Sigmoid colon (tissue), 7 donors: ENCODE measurements around the gene TPCN2. TPM values are rescaled to one million over a fixed set of nuclear protein-coding genes. Genes with fewer than 3 reads are reported as not detected.

Experiments used
- DNase-seq: peaks from one replicate; pipeline ENCODE4 v3.0.0-alpha.2; 2019
- H3K27ac ChIP-seq, 4 donors: fragments of 200-600 bp; sonication (generic); one replicate each; pipeline ENCODE4 v1.5.1; 2016 to 2019; ENCODE audit warnings: mild to moderate bottlenecking in 1 of 4
- H3K27me3 ChIP-seq, 3 donors: fragments of 200-600 bp; sonication (generic); one replicate each; pipeline ENCODE4 v1.5.1; 2019; ENCODE audit warnings: mild to moderate bottlenecking in 1 of 3
- H3K36me3 ChIP-seq, 4 donors: fragments of 200-600 bp; sonication (generic); one replicate each; pipeline ENCODE4 v1.5.1; 2016 to 2019
- H3K4me1 ChIP-seq, 4 donors: fragments of 200-600 bp; sonication (generic); one replicate each; pipeline ENCODE4 v1.5.1; 2017 to 2019
- H3K4me3 ChIP-seq, 4 donors: fragments of 200-600 bp; sonication (generic); one replicate each; pipeline ENCODE4 v1.5.1; 2017 to 2019; ENCODE audit warnings: mild to moderate bottlenecking in 2 of 4, moderate library complexity in 1 of 4
- H3K9me3 ChIP-seq, 4 donors: fragments of 200-600 bp in 3 of 4; sonication (generic) in 3 of 4; one replicate each; pipeline versions ENCODE4 v1.5.1 to v1.6.1; 2013 to 2019
- CTCF ChIP-seq, 4 experiments: fragments of 450-650 bp in 3 of 4; fragments of 200-600 bp in 1 of 4; IDR thresholded peaks; one replicate each; pipeline ENCODE4 v1.5.1; 2016 to 2019; ENCODE audit warnings: antibody characterized with exemption in 4 of 4, mild to moderate bottlenecking in 3 of 4, moderate library complexity in 2 of 4
- EP300 ChIP-seq, 4 donors: sonication (generic); formaldehyde crosslinking; IDR thresholded peaks; one replicate each; pipeline ENCODE4 v1.6.1; 2017; ENCODE audit warnings: antibody characterized with exemption in 4 of 4
- POLR2A ChIP-seq, 2 donors: fragments of 450-650 bp; IDR thresholded peaks; one replicate each; pipeline ENCODE4 v1.6.1; 2016; ENCODE audit warnings: antibody characterized with exemption in 2 of 2, mild to moderate bottlenecking in 2 of 2, moderate library complexity in 2 of 2
- POLR2AphosphoS5 ChIP-seq, 4 donors: sonication (generic); formaldehyde crosslinking; IDR thresholded peaks; one replicate each; pipeline ENCODE4 v1.6.1; 2017; ENCODE audit warnings: antibody characterized with exemption in 4 of 4
- WGBS, 2 donors: extraction: QIAGEN DNeasy Blood & Tissue Kit; methylation state at CpG; one replicate each; pipeline ENCODE4 v1.1.7; 2013; 5-methylcytosine and 5-hydroxymethylcytosine counted together
- intact Hi-C: fragments of 100-400 bp; cut with DNase I; formaldehyde crosslinking; loops from one replicate; pipeline ENCODE4 v1.15.1; 2023
- polyA plus RNA-seq, 3 donors: library from polyadenylated mRNA; stranded (reverse); fragments of 200-250 nt; gene quantifications; one replicate each; pipeline ENCODE4 v1.2.3, GENCODE V29; 2013
- total RNA-seq, 4 donors: library from RNA; depleted of rRNA; stranded (reverse); fragments of >200 nt; gene quantifications; one replicate each; pipeline ENCODE4 v1.1.0, GENCODE V29; 2016
- donor health status: healthy with polysubstance abuse.
- donor health status: Bipolar disorder and iron deficiency.
- donor health status: healthy.

TPCN2 gene
- total and polyA plus RNA-seq, 7 donors, result 1.6 to 43.5 (median 17.5) TPM

GRCh38 chr11:69120096-69120875 lies 71.6 kb downstream of the TPCN2 start:
- H3K27me3 ChIP-seq, result no peaks in the 10 kb centered on the region
- TF ChIP-seq POLR2A (IDR thresholded peaks at IDR 0.05) (no peak), POLR2AphosphoS5 (IDR thresholded peaks at IDR 0.05) (no peak), EP300 (IDR thresholded peaks at IDR 0.05) (no peak), CTCF (IDR thresholded peaks at IDR 0.05) (no peak)
- no peak overlapping the region for H3K27ac ChIP-seq
- H3K4me3 ChIP-seq, result no peak overlapping the region
- no peak for DNase-seq
- no peaks in the 10 kb centered on the region for H3K9me3 ChIP-seq
- no peaks in the 10 kb centered on the region for H3K36me3 ChIP-seq
- peaks cover 0 to 24% (median 20%) of the 10 kb centered on the region in 4 donors for H3K4me1 ChIP-seq
- 92 to 94% methylated on average over 21 of the region's 21 CpGs for WGBS, 2 donors
- intact Hi-C loops, result no loop called here

GRCh38 chr11:69121021-69121420 lies 72.3 kb downstream of the TPCN2 start:
- Histone ChIP-seq H3K9me3 (no peaks in the 10 kb centered on the region), H3K4me3 (no peak overlapping the region), H3K27me3 (no peaks in the 10 kb centered on the region), H3K4me1 (peaks cover 0 to 24% (median 20%) of the 10 kb centered on the region in 4 donors), H3K27ac (peak overlapping the region in 1 of 4 donors; percentile 14), H3K36me3 (no peaks in the 10 kb centered on the region)
- intact Hi-C loops, result no loop called here
- DNase-seq, result no peak
- no peak for TF ChIP-seq CTCF (IDR thresholded peaks at IDR 0.05)
- 77 to 89% methylated on average over 9 of the region's 9 CpGs for WGBS, 2 donors

GRCh38 chr11:69121621-69122325 lies 73.0 kb downstream of the TPCN2 start:
- Histone ChIP-seq H3K9me3 (no peaks in the 10 kb centered on the region), H3K27me3 (no peaks in the 10 kb centered on the region), H3K4me1 (peaks cover 0 to 31% (median 24%) of the 10 kb centered on the region in 4 donors), H3K36me3 (no peaks in the 10 kb centered on the region), H3K4me3 (no peak overlapping the region), H3K27ac (peak overlapping the region; percentile 32 to 76 (median 51))
- 90 to 92% methylated on average over 19 of the region's 19 CpGs for WGBS, 2 donors
- intact Hi-C loops, result no loop called here
- no peak for DNase-seq
- TF ChIP-seq CTCF (IDR thresholded peaks at IDR 0.05) (no peak), EP300 (IDR thresholded peaks at IDR 0.05) (no peak), POLR2A (IDR thresholded peaks at IDR 0.05) (no peak), POLR2AphosphoS5 (IDR thresholded peaks at IDR 0.05) (no peak)

- Histone ChIP-seq H3K9me3 (no peaks in the 10 kb centered on the region), H3K4me1 (peaks cover 0 to 36% (median 28%) of the 10 kb centered on the region in 4 donors), H3K27me3 (no peaks in the 10 kb centered on the region), H3K27ac (peak overlapping the region; percentile 32 to 76 (median 51)), H3K4me3 (no peak overlapping the region), H3K36me3 (no peaks in the 10 kb centered on the region)
- intact Hi-C loops, result no loop called here
- 41 to 84% methylated on average over 9 of the region's 9 CpGs for WGBS, 2 donors
- TF ChIP-seq POLR2A (IDR thresholded peaks at IDR 0.05) (no peak), CTCF (IDR thresholded peaks at IDR 0.05) (no peak), EP300 (IDR thresholded peaks at IDR 0.05) (no peak), POLR2AphosphoS5 (IDR thresholded peaks at IDR 0.05) (no peak)
- DNase-seq, result no peak
These were observed 73.5 kb downstream of the TPCN2 start for GRCh38 chr11:69122326-69122629.
